RWPE2 (cell line): Measurements from ENCODE around the gene HILPDA.

Source experiments
- ATAC-seq: fragments of 200-7000 bp; cut with Tn5 transposase; 3 replicates; pipeline ENCODE4 v1.9.1; 2021; ENCODE audit warnings: low read depth
- DNase-seq: peaks from one replicate; pipeline ENCODE4 v3.0.0-alpha.2; 2020; ENCODE audit warnings: low spot score
- H3K27ac ChIP-seq: fragments of 450-650 bp; 2 replicates; pipeline ENCODE4 v1.5.1; 2017; ENCODE audit warnings: mild to moderate bottlenecking; ENCODE audit not compliant: poor library complexity, severe bottlenecking
- H3K27me3 ChIP-seq: fragments of 250-450 bp; sonication (Bioruptor Pico); 2 replicates; pipeline ENCODE4 v1.5.1; 2021; ENCODE audit warnings: mild to moderate bottlenecking, moderate library complexity; ENCODE audit not compliant: insufficient read depth, poor library complexity, severe bottlenecking
- H3K36me3 ChIP-seq: fragments of 250-450 bp; sonication (Bioruptor Pico); 2 replicates; pipeline ENCODE4 v1.5.1; 2020; ENCODE audit warnings: low read depth, mild to moderate bottlenecking, moderate library complexity
- H3K4me1 ChIP-seq: fragments of 250-450 bp; sonication (Bioruptor Pico); 2 replicates; pipeline ENCODE4 v1.5.1; 2021; ENCODE audit warnings: mild to moderate bottlenecking, moderate library complexity; ENCODE audit not compliant: insufficient read depth, poor library complexity, severe bottlenecking
- H3K4me3 ChIP-seq: fragments of 250-450 bp; sonication (Bioruptor Pico); 2 replicates; pipeline ENCODE4 v1.5.1; 2021; ENCODE audit warnings: mild to moderate bottlenecking, moderate library complexity; ENCODE audit not compliant: severe bottlenecking
- H3K9me3 ChIP-seq: fragments of 250-450 bp; sonication (Bioruptor Pico); 2 replicates; pipeline ENCODE4 v1.5.1; 2021; ENCODE audit warnings: mild to moderate bottlenecking, moderate library complexity; ENCODE audit not compliant: severe bottlenecking
- CTCF ChIP-seq: fragments of 450-650 bp; IDR thresholded peaks from one replicate; pipeline ENCODE4 v1.5.1; 2017; ENCODE audit warnings: mild to moderate bottlenecking, moderate library complexity; ENCODE audit not compliant: poor library complexity, severe bottlenecking

The HILPDA gene

GRCh38 chr7:128431221-128431620, 24.5 kb upstream of the HILPDA start:
- no peaks in the 10 kb centered on the region for H3K4me1 ChIP-seq

GRCh38 chr7:128431754-128432153, 23.9 kb upstream of the HILPDA start:
- H3K4me3 ChIP-seq = no peak overlapping the region
- no peak for ATAC-seq
- no peak for TF ChIP-seq CTCF
- no peaks in the 10 kb centered on the region for H3K4me1 ChIP-seq
- DNase-seq = no peak
- no peaks in the 10 kb centered on the region for H3K9me3 ChIP-seq
- H3K27me3 ChIP-seq = no peaks in the 10 kb centered on the region
- H3K27ac ChIP-seq = no peak overlapping the region
- no peaks in the 10 kb centered on the region for H3K36me3 ChIP-seq

More at GRCh38 chr7:128431221-128431620, 24.5 kb upstream of the HILPDA start:
- ATAC-seq (peak; percentile 42; the same call in 2 of the 3 replicates), DNase-seq (no peak)
- Histone ChIP-seq H3K9me3 (no peaks in the 10 kb centered on the region), H3K36me3 (no peaks in the 10 kb centered on the region), H3K27ac (no peak overlapping the region), H3K27me3 (no peaks in the 10 kb centered on the region), H3K4me3 (no peak overlapping the region)
- TF ChIP-seq CTCF = no peak

- no peaks in the 10 kb centered on the region for H3K9me3 ChIP-seq
- no peaks in the 10 kb centered on the region for H3K4me1 ChIP-seq
- H3K27ac ChIP-seq = no peak overlapping the region
- H3K27me3 ChIP-seq = no peaks in the 10 kb centered on the region
- TF ChIP-seq CTCF = no peak
- ATAC-seq (no peak), DNase-seq (no peak)
- H3K36me3 ChIP-seq = no peaks in the 10 kb centered on the region
- no peak overlapping the region for H3K4me3 ChIP-seq
Measured at GRCh38 chr7:128434413-128435326, 21.0 kb upstream of the HILPDA start.

- no peak for ATAC-seq
- no peak for TF ChIP-seq CTCF
- no peaks in the 10 kb centered on the region for H3K27me3 ChIP-seq
- H3K27ac ChIP-seq = no peak overlapping the region
- H3K9me3 ChIP-seq = no peaks in the 10 kb centered on the region
- no peak overlapping the region for H3K4me3 ChIP-seq
- no peak for DNase-seq
- H3K4me1 ChIP-seq = no peaks in the 10 kb centered on the region
- no peaks in the 10 kb centered on the region for H3K36me3 ChIP-seq
Measured at GRCh38 chr7:128435327-128435686, 20.4 kb upstream of the HILPDA start.
